ENCODE data around the gene OXT. TPM values are rescaled to one million over a fixed set of nuclear protein-coding genes. Genes with fewer than 3 reads are reported as not detected.

OXT gene
- total and polyA plus RNA-seq, 2 of the 8 experiments (the other 6 are each of a cell fraction or from before 2014, with no cell fraction given) = not detected

GRCh38 chr20:3082306-3082951 lies 11.0 kb downstream of the OXT start (continued):
- TF ChIP-seq RNF2 (IDR thresholded peaks at IDR 0.05; ENCODE audit: borderline replicate concordance, low read depth, low read length, missing control alignments, poor library complexity, severe bottlenecking) (peak; percentile 25), TAF1 (IDR thresholded peaks at IDR 0.05; ENCODE audit: low read depth, low read length) (no peak), JUN (IDR thresholded peaks at IDR 0.05; ENCODE audit: low read depth, low read length) (no peak), TEAD4 (IDR thresholded peaks at IDR 0.05; ENCODE audit: low read depth, low read length) (no peak), CBX8 (IDR thresholded peaks at IDR 0.05; ENCODE audit: borderline replicate concordance, low read depth, low read length) (no peak), E2F6 (IDR thresholded peaks at IDR 0.05) (no peak), NRF1 (IDR thresholded peaks at IDR 0.05; ENCODE audit: low read depth, low read length) (no peak), KDM5A (IDR thresholded peaks at IDR 0.05; ENCODE audit: low read length) (no peak), CHD1 (IDR thresholded peaks at IDR 0.05; ENCODE audit: low read depth, low read length) (no peak), KDM1A (IDR thresholded peaks at IDR 0.05; ENCODE audit: borderline replicate concordance, low read length) (no peak), MAFK (IDR thresholded peaks at IDR 0.05; ENCODE audit: low read depth, low read length) (no peak), JUND (IDR thresholded peaks at IDR 0.05; ENCODE audit: low read length) (no peak), TBP (IDR thresholded peaks at IDR 0.05; ENCODE audit: low read depth, low read length) (no peak), EZH2 (IDR thresholded peaks at IDR 0.05; ENCODE audit: low read depth, low read length, severe bottlenecking) (peak; percentile 88), KDM4A (IDR thresholded peaks at IDR 0.05; ENCODE audit: low read depth, low read length, severe bottlenecking) (peak; percentile 87), SP4 (IDR thresholded peaks at IDR 0.05; ENCODE audit: low read length) (no peak), BCL11A (IDR thresholded peaks at IDR 0.05; ENCODE audit: low read depth in 2 of 2, low read length in 2 of 2) (no peak), USF2 (IDR thresholded peaks at IDR 0.05; ENCODE audit: low read length) (no peak), CEBPB (IDR thresholded peaks at IDR 0.05; ENCODE audit: low read depth, low read length) (no peak), MAX (IDR thresholded peaks at IDR 0.05) (0 out of 2 replicates have a peak, but pooled peaks have one; percentile 15), SUZ12 (IDR thresholded peaks at IDR 0.05; ENCODE audit: low read length) (peak; percentile 95), SIX5 (IDR thresholded peaks at IDR 0.05; ENCODE audit: low read depth, low read length) (no peak), NANOG (IDR thresholded peaks at IDR 0.05; ENCODE audit: insufficient read depth, low read depth, low read length, poor library complexity, severe bottlenecking) (no peak), GTF2F1 (IDR thresholded peaks at IDR 0.05; ENCODE audit: borderline replicate concordance, low read depth, low read length) (no peak)

All from H1 (cell line).